Neural crest cell (in vitro differentiated cells): ENCODE data around the gene DOCK9. TPM values are rescaled to one million over a fixed set of nuclear protein-coding genes. Genes with fewer than 3 reads are reported as not detected.

ENCODE experiments used
- DNase-seq: peaks from one replicate; pipeline ENCODE4 v3.0.0; 2021; ENCODE audit warnings: low read depth, mixed read lengths, low spot score
- H3K27ac Mint-ChIP-seq: one replicate; pipeline ENCODE4 v1.8.0; 2021; ENCODE audit warnings: mild to moderate bottlenecking, mixed read lengths; ENCODE audit not compliant: unreplicated experiment
- H3K27me3 Mint-ChIP-seq: 2 replicates; pipeline ENCODE4 v1.8.0; 2021; ENCODE audit warnings: low read depth, mild to moderate bottlenecking, mixed read lengths
- H3K36me3 Mint-ChIP-seq: 2 replicates; pipeline ENCODE4 v1.8.0; 2021; ENCODE audit warnings: low read depth, mild to moderate bottlenecking, mixed read lengths
- H3K4me1 Mint-ChIP-seq: 2 replicates; pipeline ENCODE4 v1.8.0; 2021; ENCODE audit warnings: mixed read lengths
- H3K4me3 Mint-ChIP-seq: one replicate; pipeline ENCODE4 v1.8.0; 2021; ENCODE audit warnings: mild to moderate bottlenecking, mixed read lengths
- H3K9me3 Mint-ChIP-seq: 2 replicates; pipeline ENCODE4 v1.8.0; 2021; ENCODE audit warnings: mixed read lengths
- CTCF ChIP-seq: fragments of 200-600 bp; sonication (generic); conservative IDR thresholded peaks from 2 replicates; pipeline ENCODE4 v1.5.0; 2021; ENCODE audit warnings: antibody characterized with exemption, mild to moderate bottlenecking
- total RNA-seq: library from RNA; stranded (reverse); gene quantifications from 2 replicates; pipeline ENCODE4 v1.2.1, GENCODE V29; 2021

The DOCK9 gene
- total RNA-seq, 1 donor from 2014 or later: 6.9 TPM

GRCh38 chr13:98822225-98822606 lies 155.6 kb downstream of the DOCK9 start:
- no peak overlapping the region for H3K27ac Mint-ChIP-seq

GRCh38 chr13:98821372-98822224 lies 156.3 kb downstream of the DOCK9 start:
- no peaks in the 10 kb centered on the region for H3K27me3 Mint-ChIP-seq
- no peak overlapping the region for H3K4me3 Mint-ChIP-seq
- H3K36me3 Mint-ChIP-seq: no peaks in the 10 kb centered on the region
- H3K9me3 Mint-ChIP-seq: no peaks in the 10 kb centered on the region
- no peak for TF ChIP-seq CTCF
- peaks cover 11% of the 10 kb centered on the region for H3K4me1 Mint-ChIP-seq
- no peak overlapping the region for H3K27ac Mint-ChIP-seq
- DNase-seq: no peak

More at GRCh38 chr13:98822225-98822606, 155.6 kb downstream of the DOCK9 start:
- H3K9me3 Mint-ChIP-seq: no peaks in the 10 kb centered on the region
- H3K36me3 Mint-ChIP-seq: no peaks in the 10 kb centered on the region
- H3K4me3 Mint-ChIP-seq: no peak overlapping the region
- no peak for TF ChIP-seq CTCF
- no peaks in the 10 kb centered on the region for H3K27me3 Mint-ChIP-seq
- H3K4me1 Mint-ChIP-seq: peaks cover 13% of the 10 kb centered on the region
- no peak for DNase-seq

GRCh38 chr13:98820744-98821371 lies 157.0 kb downstream of the DOCK9 start:
- no peak overlapping the region for H3K4me3 Mint-ChIP-seq
- H3K36me3 Mint-ChIP-seq: no peaks in the 10 kb centered on the region
- no peak overlapping the region for H3K27ac Mint-ChIP-seq
- no peak for TF ChIP-seq CTCF
- peaks cover 4% of the 10 kb centered on the region for H3K4me1 Mint-ChIP-seq
- H3K9me3 Mint-ChIP-seq: no peaks in the 10 kb centered on the region
- no peaks in the 10 kb centered on the region for H3K27me3 Mint-ChIP-seq
- DNase-seq: no peak

GRCh38 chr13:98820300-98820699 lies 157.6 kb downstream of the DOCK9 start:
- H3K27me3 Mint-ChIP-seq: no peaks in the 10 kb centered on the region

More at GRCh38 chr13:98820300-98820699, 157.6 kb downstream of the DOCK9 start:
- TF ChIP-seq CTCF: no peak
- no peak overlapping the region for H3K4me3 Mint-ChIP-seq
- H3K27ac Mint-ChIP-seq: no peak overlapping the region
- H3K9me3 Mint-ChIP-seq: no peaks in the 10 kb centered on the region
- DNase-seq: no peak
- peaks cover under 1% of the 10 kb centered on the region for H3K4me1 Mint-ChIP-seq
- no peaks in the 10 kb centered on the region for H3K36me3 Mint-ChIP-seq
